ENCODE results near the gene FAM163A.

The FAM163A gene

DNA sequence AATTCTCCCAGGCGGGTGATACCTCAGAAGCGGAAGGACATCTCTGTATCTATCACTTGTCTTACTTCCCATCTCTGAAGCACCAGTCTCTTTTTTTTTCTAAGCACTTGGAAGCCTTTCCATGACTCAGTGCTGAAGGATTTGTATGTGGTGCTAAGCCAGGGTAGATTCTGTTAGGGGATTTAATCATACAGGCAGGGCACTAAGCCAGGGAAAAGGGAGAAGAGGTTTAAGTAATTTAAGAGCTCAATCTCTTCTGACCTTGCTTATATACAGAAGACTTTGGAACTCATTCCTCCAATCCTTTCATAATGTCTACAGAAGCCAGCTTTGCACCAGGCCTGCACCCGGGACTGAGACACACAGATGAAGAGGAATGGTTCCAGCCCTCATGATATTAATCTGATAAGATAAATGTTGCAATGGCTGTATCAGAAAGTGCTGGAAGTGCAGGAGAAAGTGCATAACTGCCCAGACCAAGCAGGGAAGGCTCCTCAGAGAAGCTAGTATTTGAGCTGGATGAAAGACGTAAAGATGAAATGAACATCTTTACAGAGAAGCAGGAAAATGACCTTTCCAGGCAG lies 11.0 kb downstream of the FAM163A start:
- DNase-seq: no peak

DNA sequence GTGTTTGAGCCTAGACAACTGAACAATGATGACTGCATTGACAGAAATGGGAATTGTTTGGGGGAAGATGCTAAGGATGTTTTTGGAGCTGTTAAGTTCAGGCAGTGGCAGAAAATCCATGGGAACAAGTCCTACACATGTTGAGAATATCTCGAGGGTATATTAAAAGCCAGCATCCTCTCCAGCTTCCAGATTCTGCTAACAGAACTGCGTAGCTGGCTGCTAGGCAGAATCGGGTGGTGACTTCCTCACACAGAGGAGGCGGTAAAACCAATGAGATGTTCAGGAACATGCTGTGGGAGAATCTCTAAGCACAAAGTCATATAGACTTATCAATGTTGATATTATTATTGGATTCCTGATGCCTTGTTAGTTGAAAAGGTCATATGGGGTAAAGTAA lies 14.8 kb downstream of the FAM163A start:
- DNase-seq: no peak

DNA sequence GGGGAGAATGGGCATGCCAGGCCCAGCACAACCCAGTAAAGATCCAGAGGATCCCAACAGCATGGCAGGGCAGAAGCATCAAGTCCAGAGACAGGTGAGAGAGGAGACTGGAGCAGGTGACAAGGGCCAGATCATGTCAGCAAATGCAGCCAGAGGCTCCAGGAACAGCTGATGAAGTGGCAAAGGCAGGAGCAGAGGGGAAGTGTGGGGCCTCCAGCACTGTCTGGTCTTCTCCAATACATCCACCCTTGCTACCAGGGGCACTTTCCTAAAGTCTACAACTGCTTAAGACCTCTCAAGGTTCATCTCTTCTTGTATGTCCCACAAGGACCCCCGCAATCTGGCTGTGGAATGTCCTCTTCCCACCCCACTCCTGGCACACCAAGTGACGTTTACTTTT lies 17.4 kb downstream of the FAM163A start:
- DNase-seq: no peak

DNA sequence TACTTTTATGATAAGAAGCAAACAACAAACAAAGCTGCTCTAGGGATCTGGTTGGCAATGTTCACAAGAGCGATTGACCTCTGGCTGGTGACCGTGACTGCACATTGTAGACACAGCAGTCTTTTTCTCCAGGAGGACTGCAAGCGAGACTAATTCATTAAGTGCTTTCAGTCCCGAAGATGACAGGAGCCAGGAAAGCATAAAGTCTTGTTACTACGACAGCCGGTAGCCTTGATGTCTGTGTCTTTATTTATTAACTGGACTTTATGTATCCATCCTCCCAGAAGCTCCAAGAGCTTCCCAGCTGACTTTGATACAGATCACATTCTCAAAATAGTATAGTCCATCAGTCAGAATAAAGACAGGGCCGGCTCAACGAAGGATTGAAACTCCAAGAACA lies 18.2 kb downstream of the FAM163A start:
- DNase-seq: no peak

DNA sequence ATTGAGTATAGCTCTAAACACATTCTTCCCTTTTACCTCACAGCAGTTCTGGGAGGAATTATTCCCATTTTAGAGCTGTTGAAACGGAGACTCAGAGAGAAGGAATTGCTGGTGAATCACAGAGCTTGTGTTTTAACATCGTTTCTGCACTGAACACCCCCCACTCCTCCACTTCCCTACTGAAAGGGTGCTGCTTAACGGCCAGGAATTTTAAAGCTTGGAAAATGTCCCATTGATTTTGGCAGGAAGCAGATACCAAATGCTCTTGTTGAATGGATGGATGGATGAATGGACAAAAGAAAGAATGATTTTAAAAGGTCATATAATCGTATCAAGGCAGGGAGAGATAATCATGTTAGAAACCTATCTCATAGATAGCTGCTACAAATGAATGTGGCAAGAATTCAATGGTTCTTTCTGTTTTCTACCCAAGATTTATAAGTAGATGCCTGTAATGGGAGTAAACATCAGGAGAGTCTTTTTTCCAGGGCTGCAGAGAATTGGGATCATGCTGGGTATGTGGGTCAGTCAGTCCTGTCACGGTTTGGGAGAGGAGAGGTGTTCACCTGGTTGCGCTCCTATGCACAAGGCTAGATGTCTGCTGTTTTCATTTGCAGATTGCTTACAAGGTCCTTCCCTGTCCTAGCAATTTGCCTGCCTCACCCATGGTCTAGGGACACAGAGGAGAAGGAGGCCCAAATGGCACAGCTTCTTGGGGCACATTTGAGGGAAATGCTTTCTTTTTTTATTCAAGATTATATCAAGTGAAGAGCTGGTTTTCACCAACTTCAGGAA lies 19.0 kb downstream of the FAM163A start:
- no peak for DNase-seq

DNA sequence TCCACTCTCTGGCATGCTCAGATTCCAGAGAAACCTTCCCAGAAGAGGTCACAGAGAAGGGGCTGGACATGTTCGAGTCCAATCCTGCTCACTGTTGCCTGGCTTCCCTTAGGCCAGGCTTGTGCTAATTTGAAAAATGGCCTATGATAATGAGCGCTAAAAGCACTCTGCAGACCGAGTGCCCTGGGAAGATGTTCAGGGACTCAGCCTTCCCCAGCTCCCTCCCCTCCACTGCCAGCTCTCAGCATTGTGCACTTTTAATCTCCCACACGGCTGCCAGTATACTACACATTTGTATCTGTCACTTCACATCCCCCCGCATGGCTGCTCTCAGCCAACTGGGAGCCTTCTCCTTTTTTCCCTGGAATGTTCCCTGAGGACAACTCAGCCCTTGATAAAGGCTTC lies 24.1 kb downstream of the FAM163A start:
- DNase-seq: no peak

DNA sequence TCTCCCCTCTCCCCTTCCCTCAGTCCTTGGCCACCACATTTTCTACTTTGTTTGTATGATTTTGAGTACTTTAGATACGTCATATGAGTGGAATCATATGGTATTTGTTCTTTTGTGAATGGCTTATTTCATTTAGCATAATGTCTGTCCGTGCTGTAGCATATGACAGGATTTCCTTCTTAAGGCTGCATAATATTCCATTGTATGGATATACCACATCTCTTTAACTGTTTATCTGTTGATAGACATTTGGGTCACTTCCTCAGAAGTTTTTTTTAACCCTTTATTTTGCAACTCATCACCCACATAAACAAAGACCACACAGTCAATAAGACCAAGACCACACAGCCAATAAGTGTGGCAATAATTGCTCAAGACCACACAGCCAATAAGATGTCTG lies 24.9 kb downstream of the FAM163A start:
- no peak for DNase-seq

DNA sequence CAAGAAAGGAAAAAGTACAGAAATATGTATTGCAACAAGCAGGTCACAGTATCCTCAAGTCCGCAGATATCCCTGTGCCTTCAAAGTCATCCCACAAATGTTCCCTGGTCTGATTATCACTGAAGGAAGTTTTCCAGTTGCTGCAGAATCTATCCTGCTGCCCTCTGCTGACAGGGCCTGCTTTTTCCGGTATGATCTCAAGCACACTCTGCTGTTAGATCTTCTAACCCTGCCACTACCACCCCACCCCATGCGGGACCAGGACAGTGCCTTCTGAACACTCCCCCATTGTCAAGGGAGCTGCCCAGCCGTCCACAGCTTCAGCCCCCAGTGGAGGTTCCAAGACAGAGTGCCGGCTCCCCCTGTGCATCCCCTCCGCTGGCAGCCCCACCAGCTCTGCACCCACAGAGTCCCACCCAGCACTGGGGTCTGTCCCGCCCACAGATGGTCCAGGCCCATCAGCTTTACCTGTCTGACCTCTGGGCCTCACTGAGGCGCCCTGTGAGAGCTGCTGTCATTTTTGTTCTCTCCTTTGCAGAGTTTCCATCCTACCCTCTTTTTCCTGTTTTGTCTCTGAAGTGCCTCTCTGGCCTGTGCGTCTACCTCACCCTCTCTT lies 27.9 kb downstream of the FAM163A start:
- no peak for DNase-seq

DNA sequence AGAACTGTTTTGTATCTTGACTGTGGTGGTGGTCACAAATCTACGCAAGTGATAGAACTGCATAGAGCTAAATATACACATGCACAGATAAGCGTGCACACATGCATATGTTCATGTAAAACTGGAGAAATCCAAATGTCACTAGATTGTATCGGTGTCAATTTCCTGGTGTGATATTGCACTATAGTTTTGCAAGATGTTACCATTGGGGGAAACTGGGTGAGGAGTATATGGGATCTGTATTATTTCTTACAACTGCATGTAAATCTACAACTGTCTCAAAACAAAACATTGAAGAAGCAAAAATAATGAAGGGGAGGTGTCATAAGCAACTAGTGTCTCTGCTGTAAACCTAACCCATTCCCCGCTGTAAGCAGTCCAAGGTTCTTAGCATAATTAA lies 30.2 kb downstream of the FAM163A start:
- DNase-seq: no peak

DNA sequence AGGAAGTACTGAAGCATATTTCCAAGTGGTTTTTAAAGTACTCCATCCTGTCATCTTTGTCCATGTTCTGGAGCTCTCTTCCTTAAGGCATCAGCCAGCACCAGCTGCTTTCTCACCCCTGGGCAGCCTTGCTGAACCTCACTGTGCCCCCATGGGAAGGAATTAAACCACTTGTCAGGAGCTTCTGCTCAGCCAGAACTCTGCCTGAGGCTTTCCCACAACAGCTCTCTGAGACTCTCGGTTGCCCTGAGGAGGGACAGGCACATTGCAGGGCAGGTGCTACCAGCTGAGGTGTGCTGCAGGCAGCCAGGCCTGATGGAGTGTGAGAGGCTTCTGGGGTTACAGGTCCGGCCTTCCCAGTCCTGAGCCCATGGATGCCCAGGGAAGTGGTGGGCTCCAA lies 30.9 kb downstream of the FAM163A start:
- peak; percentile 49 for DNase-seq

DNA sequence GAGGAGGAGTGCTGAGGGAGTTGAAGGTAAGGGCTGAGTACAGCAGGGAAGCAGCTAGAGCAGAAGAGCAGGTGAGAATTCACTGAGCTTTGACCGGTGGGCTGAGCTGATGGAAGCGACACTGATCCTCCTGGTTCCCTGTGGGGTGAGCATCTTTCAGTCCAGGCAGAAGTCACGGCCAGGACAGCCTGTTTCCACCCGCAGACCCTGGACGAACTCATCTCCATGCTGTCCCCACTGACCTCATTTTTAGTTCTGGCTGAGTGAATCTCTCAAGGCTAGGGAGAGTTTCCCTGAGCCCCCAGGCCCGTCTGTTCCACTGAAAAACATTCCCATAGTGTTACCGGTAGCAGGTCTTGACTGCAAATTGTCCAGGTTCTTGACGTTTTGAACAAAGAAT lies 31.5 kb downstream of the FAM163A start:
- DNase-seq: no peak

DNA sequence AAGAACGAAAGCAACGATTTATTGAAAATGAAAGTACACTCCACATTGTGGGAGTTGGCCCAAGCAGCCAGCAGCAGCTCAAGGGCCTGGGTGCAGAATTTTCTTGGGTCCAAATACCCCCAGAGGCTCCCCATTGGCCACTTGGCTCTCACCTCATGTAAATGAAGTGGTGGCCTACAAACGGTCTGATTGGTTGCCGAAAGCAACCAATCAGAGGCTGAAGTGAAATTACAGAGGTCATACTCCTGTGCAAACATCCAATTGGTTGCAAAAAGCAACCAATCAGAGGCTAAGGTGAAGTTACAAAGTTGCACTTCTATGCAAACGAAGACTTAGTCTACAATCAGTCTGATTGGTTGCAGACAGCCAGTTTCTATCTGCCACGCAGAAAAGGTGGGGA lies 31.9 kb downstream of the FAM163A start:
- DNase-seq: no peak

DNA sequence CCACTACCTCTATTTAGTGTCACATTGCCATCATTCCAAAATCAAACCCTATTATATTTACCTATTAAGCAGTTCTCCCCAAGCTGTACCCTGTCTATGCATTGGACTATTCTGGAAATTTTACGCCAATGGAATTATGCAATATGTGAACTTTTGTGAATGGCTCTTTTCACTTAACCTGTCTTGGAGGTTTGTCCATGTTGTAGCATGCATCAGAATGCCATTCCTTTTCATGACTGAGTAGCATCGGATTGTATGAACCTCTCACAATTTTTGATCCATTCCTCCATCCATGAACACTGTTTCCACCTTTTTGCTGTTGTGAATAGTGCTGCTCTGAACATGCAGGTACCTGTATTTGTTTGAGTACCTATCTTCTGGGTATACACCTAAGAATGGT lies 33.7 kb downstream of the FAM163A start:
- DNase-seq: no peak

DNA sequence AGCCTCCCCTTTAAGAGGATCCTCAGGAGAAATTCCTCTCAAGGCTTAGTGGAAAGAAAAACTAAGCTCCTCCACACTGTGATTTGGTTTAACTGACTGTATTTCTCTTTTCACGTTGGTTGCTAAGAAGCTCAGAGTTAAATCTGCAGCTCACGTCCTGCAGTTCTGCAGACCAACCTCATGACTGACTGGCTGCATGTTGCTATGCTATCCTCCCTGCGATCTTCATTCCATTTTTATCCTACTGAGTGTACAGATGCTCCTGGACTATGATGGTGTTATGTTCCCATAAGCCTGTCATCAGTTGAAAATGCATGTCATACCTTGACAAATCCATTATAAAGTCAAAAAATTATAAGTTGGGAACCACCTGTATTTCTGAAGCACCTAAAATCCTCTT lies 34.6 kb downstream of the FAM163A start:
- DNase-seq: no peak

DNA sequence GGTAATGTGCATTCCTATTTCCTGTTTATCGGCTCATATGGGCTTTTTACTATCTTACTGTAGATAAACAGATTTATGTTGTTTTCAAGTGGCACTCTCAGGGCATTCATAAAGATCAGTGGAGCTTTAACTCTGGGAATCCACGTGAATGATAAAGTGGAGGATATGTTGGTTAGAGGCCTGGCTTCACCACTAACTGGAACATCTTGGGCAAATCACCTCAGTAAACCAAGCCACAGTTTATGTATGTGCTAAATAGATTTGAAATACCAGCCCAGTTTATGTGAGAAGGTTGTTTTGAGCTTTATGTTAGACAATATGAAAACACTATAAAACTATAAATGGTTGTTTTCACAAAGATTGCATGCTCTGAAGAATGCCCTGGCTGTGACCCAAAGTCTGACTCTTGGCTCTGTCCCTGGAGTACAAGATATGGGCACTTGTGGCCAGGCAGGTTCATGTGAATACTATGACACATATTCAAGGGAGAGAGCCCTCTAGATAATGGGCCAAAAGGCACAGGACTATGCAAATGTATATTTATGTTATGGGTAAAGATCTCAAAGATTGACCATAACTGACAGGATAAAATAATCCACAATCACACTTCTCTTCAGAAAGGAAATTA lies 36.7 kb downstream of the FAM163A start:
- no peak for DNase-seq

DNA sequence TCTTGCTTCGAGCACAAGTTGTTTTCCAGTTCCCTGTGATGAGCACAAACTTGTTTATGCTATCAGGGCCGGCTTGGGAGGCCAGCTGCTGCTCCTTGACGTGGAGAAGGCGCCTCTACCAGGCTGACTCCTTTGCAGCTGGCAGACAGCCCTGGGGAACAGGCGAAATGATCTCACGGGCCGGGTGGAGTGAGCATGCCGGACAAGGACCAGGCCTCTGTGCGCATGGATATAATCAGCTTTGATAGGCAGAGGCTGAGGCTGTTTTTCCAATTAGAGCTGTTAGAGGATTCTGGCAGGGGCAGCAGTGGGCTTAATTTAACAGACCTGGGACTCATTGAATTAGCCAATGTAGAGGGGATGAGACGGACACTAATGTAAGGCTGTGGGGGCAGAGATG lies 38.9 kb downstream of the FAM163A start:
- no peak for DNase-seq

DNA sequence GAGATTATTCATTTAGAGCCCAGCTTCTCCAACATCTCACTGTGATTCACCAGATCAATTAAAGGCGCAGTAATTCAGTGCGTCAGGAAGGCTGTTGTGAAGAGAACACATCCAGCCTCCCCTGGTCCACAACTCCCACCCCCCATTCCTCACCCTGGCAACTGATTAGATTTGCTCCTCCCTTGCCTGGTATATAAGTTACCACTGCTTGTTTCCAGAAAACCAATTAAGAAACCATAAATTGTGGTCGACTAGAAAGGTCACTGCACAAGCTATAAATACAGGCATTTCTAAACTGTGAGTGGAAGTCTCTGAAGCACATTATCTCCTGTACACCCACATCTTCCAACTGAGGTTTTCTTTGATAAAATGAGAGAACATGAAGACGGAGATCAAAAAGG lies 41.9 kb downstream of the FAM163A start:
- DNase-seq: no peak

DNA sequence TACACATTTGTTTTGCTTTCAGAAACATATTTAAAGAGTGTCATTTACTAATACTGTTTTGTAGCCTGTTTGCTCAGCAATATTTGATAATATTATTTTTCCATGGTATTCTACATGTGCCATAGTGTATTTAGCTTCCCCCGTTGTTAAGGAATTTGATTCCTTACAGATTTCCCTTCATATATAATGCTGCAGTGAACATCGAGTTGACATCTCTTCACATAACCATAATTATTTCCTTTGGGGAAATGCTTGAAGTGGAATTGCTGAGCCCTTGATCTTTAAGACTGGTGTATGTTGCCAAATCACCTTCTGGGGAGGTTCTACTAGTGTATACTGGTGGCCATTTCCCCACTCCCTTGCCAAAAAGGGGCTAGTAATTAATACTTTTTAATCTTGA lies 42.6 kb downstream of the FAM163A start:
- no peak for DNase-seq

DNA sequence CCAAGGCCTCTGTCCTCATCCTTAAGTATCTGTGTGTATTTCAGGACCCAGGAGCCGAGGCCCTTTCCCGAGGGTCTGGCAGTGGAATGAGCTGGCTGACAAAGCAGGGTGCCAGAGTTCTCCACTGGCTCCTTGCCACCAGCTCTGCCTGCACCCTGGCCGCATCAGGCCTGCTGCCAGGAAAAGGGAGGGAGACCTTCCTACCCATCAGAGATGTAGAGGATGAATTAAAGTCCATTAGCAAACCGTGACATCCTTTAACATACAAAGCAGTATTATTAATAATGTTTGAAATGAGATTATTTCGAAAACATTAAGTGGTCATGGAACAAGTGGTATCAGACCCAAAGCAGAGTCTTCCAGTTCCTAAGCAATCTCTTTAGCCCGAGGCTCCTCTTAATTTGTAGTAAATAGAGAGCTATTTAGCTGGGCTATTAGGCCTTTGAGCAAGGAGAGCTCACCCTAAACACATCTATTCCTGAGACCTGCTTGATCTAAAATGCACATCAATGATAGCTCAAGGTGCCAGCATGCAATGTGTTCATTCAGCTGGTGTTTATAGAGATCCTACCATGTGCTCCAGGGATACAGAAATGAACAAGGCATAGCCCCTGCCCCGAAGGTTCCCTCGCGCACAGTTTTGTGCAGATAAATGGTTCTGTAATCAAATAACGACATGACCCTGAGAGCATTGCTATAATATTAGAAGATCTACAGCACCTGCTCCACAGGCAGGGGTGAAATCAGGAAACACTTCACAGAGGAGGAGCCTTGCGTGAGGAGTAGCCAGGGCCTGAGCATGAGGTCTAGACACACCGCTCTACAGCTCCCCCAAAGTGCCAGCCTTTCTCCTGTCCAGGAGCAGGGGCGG lies 44.0 kb downstream of the FAM163A start:
- no peak for DNase-seq

DNA sequence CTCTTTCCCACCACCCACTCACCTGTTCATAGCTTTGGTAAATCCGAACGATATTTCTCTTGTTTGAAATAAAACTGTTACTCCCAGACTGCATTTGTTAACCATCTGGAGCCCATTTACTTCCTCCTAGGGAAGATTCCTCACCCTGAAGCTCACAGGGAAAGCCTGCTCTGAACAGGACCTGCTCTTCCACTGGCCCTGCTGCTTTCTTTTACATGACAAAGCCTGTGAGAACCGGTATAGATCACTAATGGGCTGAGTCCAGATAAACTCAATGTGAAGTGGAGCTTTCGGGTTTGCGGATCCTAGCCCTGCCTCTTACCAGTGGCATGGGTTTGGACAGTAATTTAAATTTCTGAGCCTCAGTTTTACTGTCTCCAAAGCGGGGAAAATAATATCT lies 45.2 kb downstream of the FAM163A start:
- no peak for DNase-seq

DNA sequence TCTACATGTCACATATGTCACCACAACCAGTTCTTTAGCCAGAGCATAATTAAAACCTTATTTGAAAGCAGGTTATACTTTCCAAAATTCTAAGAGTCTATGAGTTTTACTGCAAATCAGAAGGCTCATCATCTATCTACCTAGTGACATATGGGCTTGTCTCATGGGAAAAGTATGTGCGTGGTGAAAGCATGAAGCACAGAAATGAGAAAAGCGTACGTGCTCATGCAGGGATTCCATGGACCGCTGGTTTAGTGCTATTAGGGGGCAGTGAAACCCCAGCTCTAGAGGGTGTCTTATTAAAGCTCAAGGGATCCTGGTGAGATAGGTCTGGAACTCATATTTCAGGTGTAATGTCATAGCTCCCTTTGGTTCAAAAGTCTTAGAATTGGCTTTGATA lies 50.2 kb downstream of the FAM163A start:
- no peak for DNase-seq

DNA sequence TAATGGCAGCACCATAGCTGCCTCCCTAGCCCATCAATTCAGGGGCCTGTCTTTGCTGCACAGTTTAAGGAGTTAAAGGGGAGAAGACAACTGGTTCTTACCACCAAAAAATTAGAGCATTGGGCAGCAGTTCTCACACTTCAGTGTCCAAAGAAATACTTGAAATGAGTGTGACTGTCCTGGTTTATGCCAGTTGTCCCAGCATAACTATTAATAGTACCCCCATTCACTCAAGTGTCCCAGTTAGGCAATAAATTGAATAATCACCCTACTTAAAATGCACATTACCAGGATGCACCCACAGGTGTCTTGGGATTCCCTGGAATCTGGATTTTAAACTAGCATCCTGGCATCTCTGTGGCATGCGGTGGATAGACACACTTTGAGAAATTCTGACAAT lies 51.1 kb downstream of the FAM163A start:
- DNase-seq: no peak

DNA sequence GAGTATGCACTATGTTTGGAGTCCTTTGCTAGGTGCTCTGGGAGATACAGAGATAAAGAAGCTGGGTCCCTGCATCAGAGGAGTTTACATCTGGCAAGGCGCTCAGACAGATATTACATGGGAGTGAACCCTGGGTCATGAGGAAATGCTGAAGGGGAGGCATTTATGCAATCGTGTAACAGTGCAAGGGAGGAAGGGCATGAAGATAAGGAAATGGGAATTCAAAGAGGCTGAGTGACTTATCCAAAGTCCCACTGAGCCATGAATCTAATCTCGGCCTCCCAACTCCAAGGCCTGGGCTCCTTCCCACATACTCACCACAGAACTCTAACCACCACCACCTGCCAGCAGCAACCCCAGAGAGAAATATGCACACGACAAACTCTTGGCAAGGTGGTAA lies 51.6 kb downstream of the FAM163A start:
- DNase-seq: no peak
